HG03175 (cell line): Measurements from ENCODE around the gene SRPK1.

ENCODE experiments used
- ATAC-seq: cut with Tn5 transposase; IDR thresholded peaks from one replicate; pipeline ENCODE4 v1.9.1; 2021; ENCODE audit warnings: mild to moderate bottlenecking, moderate library complexity; ENCODE audit not compliant: unreplicated experiment

Gene SRPK1

GRCh38 chr6:35829306-35829705 is 91.6 kb downstream of the SRPK1 start:
- ATAC-seq: no peak

GRCh38 chr6:35824552-35825192 is 96.2 kb downstream of the SRPK1 start:
- ATAC-seq: no peak

GRCh38 chr6:35823601-35824000 is 97.3 kb downstream of the SRPK1 start:
- ATAC-seq: no peak

- no peak for ATAC-seq
These were observed 103.4 kb downstream of the SRPK1 start for GRCh38 chr6:35817515-35817914.

GRCh38 chr6:35811699-35811995 is 109.3 kb downstream of the SRPK1 start:
- no peak for ATAC-seq

- ATAC-seq: no peak
These were observed 109.8 kb downstream of the SRPK1 start for GRCh38 chr6:35810971-35811698.

- ATAC-seq: no peak
These were observed 111.1 kb downstream of the SRPK1 start for GRCh38 chr6:35809809-35810208.

GRCh38 chr6:35808688-35809087 is 112.2 kb downstream of the SRPK1 start:
- ATAC-seq: no peak

GRCh38 chr6:35804996-35805736 is 115.7 kb downstream of the SRPK1 start, which contains the start of gene LHFPL5:
Gene LHFPL5, plus strand, starts transcription at chr6:35805352. Its CDS starts 319 bp downstream, at chr6:35805671.
- no peak for ATAC-seq

- no peak for ATAC-seq
These were observed 119.8 kb downstream of the SRPK1 start for GRCh38 chr6:35801148-35801547.

- no peak for ATAC-seq
These were observed 122.2 kb downstream of the SRPK1 start for GRCh38 chr6:35798706-35799105.

- ATAC-seq: no peak
These were observed 122.9 kb downstream of the SRPK1 start for GRCh38 chr6:35797837-35798526.

GRCh38 chr6:35796236-35796635 is 124.7 kb downstream of the SRPK1 start:
- no peak for ATAC-seq

- ATAC-seq: no peak
These were observed 125.3 kb downstream of the SRPK1 start for GRCh38 chr6:35795453-35796071.

- no peak for ATAC-seq
These were observed 126.1 kb downstream of the SRPK1 start for GRCh38 chr6:35794536-35795452.

GRCh38 chr6:35790683-35791082 is 130.2 kb downstream of the SRPK1 start:
- no peak for ATAC-seq

- ATAC-seq: no peak
These were observed 132.4 kb downstream of the SRPK1 start for GRCh38 chr6:35788423-35788982.

GRCh38 chr6:35787266-35788218 is 133.4 kb downstream of the SRPK1 start:
- ATAC-seq: no peak
